GM12873 (cell line): ENCODE results near the gene NDUFAF4.

Source experiments
- TF ChIP-seq, protein P1 (sequence below): IDR thresholded peaks from 2 replicates; pipeline ENCODE4 v1.5.1; 2012; ENCODE audit warnings: low read depth, mild to moderate bottlenecking, moderate library complexity, low read length, control low read depth; ENCODE audit not compliant: insufficient read depth; ENCODE audit errors: missing control alignments

The NDUFAF4 gene

DNA sequence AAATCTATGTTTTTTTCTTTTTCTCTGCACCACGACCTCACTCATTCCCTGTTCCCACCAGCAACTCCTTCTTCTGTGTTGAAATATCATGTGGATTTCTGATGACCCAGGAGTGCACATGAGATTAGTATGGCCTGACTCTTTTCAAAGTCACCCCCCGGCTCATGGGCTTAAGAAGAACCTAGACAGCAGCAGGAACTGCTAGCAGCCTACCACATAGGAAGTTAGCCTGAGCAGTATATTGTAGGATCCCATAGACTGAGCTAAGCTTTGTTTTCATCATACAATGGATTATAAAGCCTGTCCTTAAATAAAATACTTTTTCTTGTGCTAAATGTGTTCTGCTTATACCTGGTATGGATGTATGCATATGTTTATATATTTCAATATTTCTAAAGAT lies 33.5 kb upstream of the NDUFAF4 start:
- TF ChIP-seq, protein P1, sequence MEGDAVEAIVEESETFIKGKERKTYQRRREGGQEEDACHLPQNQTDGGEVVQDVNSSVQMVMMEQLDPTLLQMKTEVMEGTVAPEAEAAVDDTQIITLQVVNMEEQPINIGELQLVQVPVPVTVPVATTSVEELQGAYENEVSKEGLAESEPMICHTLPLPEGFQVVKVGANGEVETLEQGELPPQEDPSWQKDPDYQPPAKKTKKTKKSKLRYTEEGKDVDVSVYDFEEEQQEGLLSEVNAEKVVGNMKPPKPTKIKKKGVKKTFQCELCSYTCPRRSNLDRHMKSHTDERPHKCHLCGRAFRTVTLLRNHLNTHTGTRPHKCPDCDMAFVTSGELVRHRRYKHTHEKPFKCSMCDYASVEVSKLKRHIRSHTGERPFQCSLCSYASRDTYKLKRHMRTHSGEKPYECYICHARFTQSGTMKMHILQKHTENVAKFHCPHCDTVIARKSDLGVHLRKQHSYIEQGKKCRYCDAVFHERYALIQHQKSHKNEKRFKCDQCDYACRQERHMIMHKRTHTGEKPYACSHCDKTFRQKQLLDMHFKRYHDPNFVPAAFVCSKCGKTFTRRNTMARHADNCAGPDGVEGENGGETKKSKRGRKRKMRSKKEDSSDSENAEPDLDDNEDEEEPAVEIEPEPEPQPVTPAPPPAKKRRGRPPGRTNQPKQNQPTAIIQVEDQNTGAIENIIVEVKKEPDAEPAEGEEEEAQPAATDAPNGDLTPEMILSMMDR, result no peak

DNA sequence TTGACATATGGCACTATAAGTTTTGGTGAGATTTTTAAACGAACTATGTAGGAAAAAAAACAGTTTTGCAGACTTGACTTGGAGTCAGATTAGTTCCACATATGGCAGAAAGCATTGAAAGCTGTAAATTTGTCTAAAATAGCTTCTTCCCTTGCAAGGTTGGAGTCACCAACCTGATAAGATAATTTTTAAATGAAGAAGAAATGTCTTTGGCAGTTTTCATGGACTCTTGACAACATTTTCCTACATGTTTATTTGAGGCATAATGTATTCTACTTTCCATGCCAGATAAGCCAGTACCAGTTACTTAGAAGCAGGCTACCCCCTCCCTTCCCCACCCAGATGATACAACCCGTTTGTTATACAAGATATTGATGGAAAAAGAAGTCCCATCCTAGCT lies 32.0 kb upstream of the NDUFAF4 start:
- TF ChIP-seq, protein P1, result no peak

DNA sequence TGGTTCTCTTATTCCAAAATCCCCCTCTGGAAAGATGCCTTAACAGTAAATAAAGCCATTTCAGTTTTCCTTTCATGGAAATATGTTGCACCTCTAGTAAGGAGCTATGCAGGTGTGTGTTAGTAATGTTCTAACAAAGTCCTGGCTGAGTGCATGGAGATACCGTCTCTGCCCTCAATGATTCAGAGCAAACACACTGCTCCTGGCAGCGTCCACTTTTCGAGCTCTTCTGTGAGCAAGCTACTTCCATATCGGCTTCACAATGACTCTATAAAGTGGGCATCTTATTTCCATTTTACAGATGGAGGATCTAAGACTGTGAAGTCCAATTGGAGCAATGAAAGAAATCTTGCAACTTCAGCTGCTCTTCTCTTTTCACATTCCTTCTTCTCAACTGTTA lies 30.0 kb upstream of the NDUFAF4 start:
- TF ChIP-seq, protein P1, result no peak

GRCh38 chr6:96926425-96926824 lies 28.7 kb upstream of the NDUFAF4 start:
- TF ChIP-seq, protein P1, result no peak

GRCh38 chr6:96925290-96925687 lies 27.6 kb upstream of the NDUFAF4 start:
- TF ChIP-seq, protein P1, result no peak

DNA sequence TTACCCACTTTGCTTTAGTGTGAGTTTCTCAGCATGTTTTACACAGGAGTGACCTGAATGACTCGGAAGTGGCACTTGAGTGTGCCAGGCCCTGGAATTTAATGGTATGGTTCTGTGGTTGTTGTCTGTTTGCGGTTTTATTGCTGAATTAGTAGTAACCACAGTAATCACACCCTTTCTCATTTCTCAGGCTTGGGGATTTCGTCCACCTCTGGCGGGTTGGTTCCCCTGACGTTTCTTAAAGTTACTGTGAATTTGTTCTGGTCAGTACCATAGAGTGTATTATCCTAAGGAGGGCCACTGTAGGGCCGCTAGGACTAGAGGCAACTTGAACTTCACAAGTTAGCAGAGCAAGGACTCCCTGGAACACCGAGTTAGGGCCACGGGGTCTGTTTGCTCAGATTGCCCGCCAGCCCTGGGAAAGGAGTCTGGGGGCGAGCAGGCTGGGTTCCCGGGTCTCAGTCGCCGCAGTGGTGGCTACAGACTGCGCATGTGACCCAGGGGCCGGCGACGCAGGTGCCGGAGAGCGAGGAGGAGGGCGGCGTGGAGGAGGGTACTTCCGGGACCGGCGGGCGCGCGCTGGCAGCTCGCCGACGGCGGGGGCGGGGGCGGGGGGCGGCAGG lies 26.3 kb upstream of the NDUFAF4 start:
- TF ChIP-seq, protein P1, result no peak

GRCh38 chr6:96923400-96923799 lies 25.7 kb upstream of the NDUFAF4 start:
- TF ChIP-seq, protein P1, result no peak

DNA sequence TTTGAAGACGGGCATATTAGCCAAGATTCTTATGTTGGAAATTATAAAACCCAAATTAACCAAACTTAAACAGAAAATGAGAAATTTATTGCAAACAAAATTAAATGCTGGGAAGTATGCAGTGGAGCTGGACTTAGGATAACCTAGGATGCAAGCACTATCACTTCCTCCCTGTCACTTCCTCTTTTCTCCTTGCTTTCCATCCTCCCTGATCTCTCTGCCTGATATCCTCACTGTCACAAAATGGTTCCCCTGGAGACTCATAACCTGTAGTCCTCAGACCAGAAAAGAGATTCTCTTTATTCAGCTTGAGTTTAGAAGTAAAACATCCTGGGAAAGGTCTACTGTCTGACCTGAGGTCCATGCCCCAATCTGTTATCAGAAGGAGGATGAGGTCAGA lies 19.4 kb upstream of the NDUFAF4 start:
- TF ChIP-seq, protein P1, result no peak
